Adrenal gland (tissue), 5 donors: Measurements from ENCODE around the gene RAD51B.

Experiments
- CTCF ChIP-seq, 6 experiments: fragments of 450-650 bp in 4 of 6; fragments of 200-600 bp in 2 of 6; sonication (generic) in 1 of 6; IDR thresholded peaks; 1 replicate in 5 of 6; 2 replicates in 1 of 6; pipeline versions ENCODE4 v1.5.1 to v1.8.0; 2016 to 2021; ENCODE audit warnings: antibody characterized with exemption in 6 of 6, mild to moderate bottlenecking in 2 of 6, moderate library complexity in 1 of 6
- POLR2A ChIP-seq, 2 donors: fragments of 450-650 bp; IDR thresholded peaks; one replicate each; pipeline ENCODE4 v1.6.1; 2017; ENCODE audit warnings: antibody characterized with exemption in 2 of 2, mild to moderate bottlenecking in 2 of 2, moderate library complexity in 1 of 2
- donor health status: DM: no; HTN: no; CAD: no.

DNA sequence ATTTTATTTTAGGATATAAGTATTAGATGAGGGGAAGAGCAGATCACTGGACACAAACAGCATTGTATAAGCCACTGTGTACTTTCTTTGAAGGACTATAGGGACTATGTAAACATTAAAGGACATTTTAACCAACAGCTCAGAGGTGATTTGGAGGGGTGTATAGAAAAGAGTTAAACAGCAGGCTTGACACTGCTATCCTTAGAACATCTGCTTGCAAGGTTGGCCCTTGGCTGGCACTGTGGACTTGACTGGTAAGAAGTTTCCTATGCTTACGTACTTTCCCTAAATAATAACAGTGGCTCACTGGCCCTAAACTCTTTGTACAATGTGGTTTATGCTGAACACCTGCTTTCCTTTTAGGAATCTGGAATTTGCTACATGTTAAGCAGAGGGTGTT is 31.9 kb upstream of the RAD51B start:
- no peak for TF ChIP-seq POLR2A (IDR thresholded peaks at IDR 0.05)
- no peak for TF ChIP-seq CTCF (IDR thresholded peaks at IDR 0.05)
